Sigmoid colon (tissue), 7 donors: Measurements from ENCODE around the gene AEBP1. TPM values are rescaled to one million over a fixed set of nuclear protein-coding genes. Genes with fewer than 3 reads are reported as not detected.

Experiments
- DNase-seq: peaks from one replicate; pipeline ENCODE4 v3.0.0-alpha.2; 2019
- H3K27ac ChIP-seq, 4 donors: fragments of 200-600 bp; sonication (generic); one replicate each; pipeline ENCODE4 v1.5.1; 2016 to 2019; ENCODE audit warnings: mild to moderate bottlenecking in 1 of 4
- H3K27me3 ChIP-seq, 3 donors: fragments of 200-600 bp; sonication (generic); one replicate each; pipeline ENCODE4 v1.5.1; 2019; ENCODE audit warnings: mild to moderate bottlenecking in 1 of 3
- H3K36me3 ChIP-seq, 4 donors: fragments of 200-600 bp; sonication (generic); one replicate each; pipeline ENCODE4 v1.5.1; 2016 to 2019
- H3K4me1 ChIP-seq, 4 donors: fragments of 200-600 bp; sonication (generic); one replicate each; pipeline ENCODE4 v1.5.1; 2017 to 2019
- H3K4me3 ChIP-seq, 4 donors: fragments of 200-600 bp; sonication (generic); one replicate each; pipeline ENCODE4 v1.5.1; 2017 to 2019; ENCODE audit warnings: mild to moderate bottlenecking in 2 of 4, moderate library complexity in 1 of 4
- H3K9me3 ChIP-seq, 4 donors: fragments of 200-600 bp in 3 of 4; sonication (generic) in 3 of 4; one replicate each; pipeline versions ENCODE4 v1.5.1 to v1.6.1; 2013 to 2019
- EP300 ChIP-seq, 4 donors: sonication (generic); formaldehyde crosslinking; IDR thresholded peaks; one replicate each; pipeline ENCODE4 v1.6.1; 2017; ENCODE audit warnings: antibody characterized with exemption in 4 of 4
- POLR2A ChIP-seq, 2 donors: fragments of 450-650 bp; IDR thresholded peaks; one replicate each; pipeline ENCODE4 v1.6.1; 2016; ENCODE audit warnings: antibody characterized with exemption in 2 of 2, mild to moderate bottlenecking in 2 of 2, moderate library complexity in 2 of 2
- POLR2AphosphoS5 ChIP-seq, 4 donors: sonication (generic); formaldehyde crosslinking; IDR thresholded peaks; one replicate each; pipeline ENCODE4 v1.6.1; 2017; ENCODE audit warnings: antibody characterized with exemption in 4 of 4
- WGBS, 2 donors: extraction: QIAGEN DNeasy Blood & Tissue Kit; methylation state at CpG; one replicate each; pipeline ENCODE4 v1.1.7; 2013; 5-methylcytosine and 5-hydroxymethylcytosine counted together
- intact Hi-C: fragments of 100-400 bp; cut with DNase I; formaldehyde crosslinking; loops from one replicate; pipeline ENCODE4 v1.15.1; 2023
- polyA plus RNA-seq, 3 donors: library from polyadenylated mRNA; stranded (reverse); fragments of 200-250 nt; gene quantifications; one replicate each; pipeline ENCODE4 v1.2.3, GENCODE V29; 2013
- total RNA-seq, 4 donors: library from RNA; depleted of rRNA; stranded (reverse); fragments of >200 nt; gene quantifications; one replicate each; pipeline ENCODE4 v1.1.0, GENCODE V29; 2016
- TF ChIP-seq, protein P1 (sequence below), 4 experiments: fragments of 450-650 bp in 3 of 4; fragments of 200-600 bp in 1 of 4; IDR thresholded peaks; one replicate each; pipeline ENCODE4 v1.5.1; 2016 to 2019; ENCODE audit warnings: antibody characterized with exemption in 4 of 4, mild to moderate bottlenecking in 3 of 4, moderate library complexity in 2 of 4
- donor health status: healthy with polysubstance abuse.
- donor health status: Bipolar disorder and iron deficiency.
- donor health status: healthy.

AEBP1 gene
- total and polyA plus RNA-seq, 7 donors: 2.5 to 182 (median 74.6) TPM

DNA sequence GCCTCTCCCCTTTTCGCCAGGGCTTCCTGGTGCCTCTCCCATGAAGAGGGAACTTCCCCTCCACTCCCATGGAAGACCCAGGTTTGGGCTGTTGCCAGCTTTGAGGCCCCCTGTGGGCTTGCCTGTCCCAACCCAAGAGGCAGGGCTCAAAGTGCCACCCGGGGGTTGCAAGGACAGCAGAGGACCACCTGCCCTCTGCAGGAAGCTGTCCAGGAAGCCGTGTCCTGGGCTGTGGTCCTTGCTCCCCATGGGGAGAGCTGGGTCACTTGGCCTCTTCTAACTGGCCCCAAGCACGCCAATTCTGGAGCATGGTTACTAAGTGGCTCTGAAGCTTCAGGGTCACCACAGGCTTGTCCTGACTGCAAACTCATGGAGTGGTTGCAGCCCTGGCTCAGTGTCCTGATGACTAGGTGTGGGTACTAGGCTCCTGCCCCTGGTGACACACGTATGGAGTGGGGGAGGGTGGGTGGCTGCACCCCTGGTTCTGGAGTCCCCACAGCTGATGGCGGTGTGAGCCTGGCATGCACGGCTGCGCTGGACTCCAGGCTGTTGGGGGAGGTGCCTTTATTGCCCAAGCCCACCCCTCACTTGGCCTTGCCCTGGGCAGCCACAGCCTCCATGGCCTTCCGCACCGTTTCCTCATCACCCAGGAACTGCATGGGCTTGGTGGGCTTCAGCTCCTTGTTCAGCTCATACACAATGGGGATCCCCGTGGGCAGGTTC is 41.8 kb upstream of the AEBP1 start:
- WGBS, 2 donors: 84 to 89% methylated on average over 11 of the region's 11 CpGs
- intact Hi-C loops: no loop called here
- H3K27ac ChIP-seq: no peak overlapping the region
- peak; percentile 67 for DNase-seq
- H3K4me3 ChIP-seq: no peak overlapping the region
- H3K4me1 ChIP-seq: peaks cover 0 to 25% (median 20%) of the 10 kb centered on the region in 4 donors
- no peaks in the 10 kb centered on the region for H3K27me3 ChIP-seq
- H3K9me3 ChIP-seq: no peaks in the 10 kb centered on the region
- TF ChIP-seq, protein P1, sequence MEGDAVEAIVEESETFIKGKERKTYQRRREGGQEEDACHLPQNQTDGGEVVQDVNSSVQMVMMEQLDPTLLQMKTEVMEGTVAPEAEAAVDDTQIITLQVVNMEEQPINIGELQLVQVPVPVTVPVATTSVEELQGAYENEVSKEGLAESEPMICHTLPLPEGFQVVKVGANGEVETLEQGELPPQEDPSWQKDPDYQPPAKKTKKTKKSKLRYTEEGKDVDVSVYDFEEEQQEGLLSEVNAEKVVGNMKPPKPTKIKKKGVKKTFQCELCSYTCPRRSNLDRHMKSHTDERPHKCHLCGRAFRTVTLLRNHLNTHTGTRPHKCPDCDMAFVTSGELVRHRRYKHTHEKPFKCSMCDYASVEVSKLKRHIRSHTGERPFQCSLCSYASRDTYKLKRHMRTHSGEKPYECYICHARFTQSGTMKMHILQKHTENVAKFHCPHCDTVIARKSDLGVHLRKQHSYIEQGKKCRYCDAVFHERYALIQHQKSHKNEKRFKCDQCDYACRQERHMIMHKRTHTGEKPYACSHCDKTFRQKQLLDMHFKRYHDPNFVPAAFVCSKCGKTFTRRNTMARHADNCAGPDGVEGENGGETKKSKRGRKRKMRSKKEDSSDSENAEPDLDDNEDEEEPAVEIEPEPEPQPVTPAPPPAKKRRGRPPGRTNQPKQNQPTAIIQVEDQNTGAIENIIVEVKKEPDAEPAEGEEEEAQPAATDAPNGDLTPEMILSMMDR (IDR thresholded peaks at IDR 0.05): no peak
- TF ChIP-seq POLR2AphosphoS5 (IDR thresholded peaks at IDR 0.05): no peak
- no peak for TF ChIP-seq POLR2A (IDR thresholded peaks at IDR 0.05)
- no peak for TF ChIP-seq EP300 (IDR thresholded peaks at IDR 0.05)
- H3K36me3 ChIP-seq: peaks cover 27 to 55% (median 33%) of the 10 kb centered on the region in 4 donors

DNA sequence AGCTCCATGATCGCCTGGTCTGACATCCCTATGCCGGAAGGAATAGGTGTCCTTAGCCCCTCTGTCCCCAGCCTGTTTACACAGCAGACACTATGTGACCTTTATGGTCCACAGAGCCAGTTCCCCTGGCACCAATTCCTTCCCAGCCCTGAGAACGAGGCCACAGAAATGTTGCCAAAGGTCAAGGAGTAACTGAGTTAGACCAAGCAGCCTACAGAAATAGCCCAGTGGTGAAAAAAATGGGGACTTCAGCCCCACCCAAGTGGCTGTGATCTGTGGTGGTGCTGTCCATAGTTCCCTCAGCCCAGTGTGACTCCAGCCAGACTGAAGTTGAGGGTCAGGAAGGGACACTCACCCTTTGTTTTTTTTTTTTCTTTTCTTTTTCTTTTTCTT is 41.2 kb upstream of the AEBP1 start:
- Histone ChIP-seq H3K27ac (no peak overlapping the region), H3K4me1 (peaks cover 0 to 25% (median 20%) of the 10 kb centered on the region in 4 donors)

DNA sequence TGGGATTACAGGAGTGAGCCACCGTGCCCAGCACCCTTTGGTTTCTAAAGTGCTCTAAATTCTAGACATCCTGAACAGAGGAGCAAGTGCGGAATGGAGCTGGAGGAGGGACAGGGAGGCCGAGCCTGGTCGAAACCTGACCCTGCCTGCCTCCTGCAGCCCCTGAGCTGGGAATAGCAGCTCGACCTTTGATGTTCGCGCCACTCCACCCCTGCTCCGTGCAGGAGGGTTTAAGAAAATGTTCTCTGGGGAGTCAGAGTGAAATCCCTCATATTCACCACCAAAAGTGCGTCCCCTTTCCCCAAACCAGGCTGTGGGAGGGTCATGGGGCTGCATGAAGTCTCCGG is 40.6 kb upstream of the AEBP1 start:
- no peaks in the 10 kb centered on the region for H3K27me3 ChIP-seq
- intact Hi-C loops: no loop called here
- no peak for TF ChIP-seq POLR2A (IDR thresholded peaks at IDR 0.05)
- peaks cover 15 to 43% (median 21%) of the 10 kb centered on the region in 4 donors for H3K36me3 ChIP-seq
- H3K9me3 ChIP-seq: no peaks in the 10 kb centered on the region
- DNase-seq: peak; percentile 52
- no peak overlapping the region for H3K4me3 ChIP-seq
- H3K27ac ChIP-seq: no peak overlapping the region
- 77% methylated on average over 10 of the region's 10 CpGs for WGBS, 2 donors
- H3K4me1 ChIP-seq: peaks cover 0 to 25% (median 20%) of the 10 kb centered on the region in 4 donors

More for the DNA sequence above, 41.2 kb upstream of the AEBP1 start:
- Histone ChIP-seq H3K36me3 (peaks cover 21 to 49% (median 28%) of the 10 kb centered on the region in 4 donors), H3K27me3 (no peaks in the 10 kb centered on the region), H3K4me3 (no peak overlapping the region), H3K9me3 (no peaks in the 10 kb centered on the region)
- WGBS, 2 donors: 69 to 89% methylated on average over 3 of the region's 3 CpGs
- TF ChIP-seq EP300 (IDR thresholded peaks at IDR 0.05) (no peak), POLR2AphosphoS5 (IDR thresholded peaks at IDR 0.05) (no peak), POLR2A (IDR thresholded peaks at IDR 0.05) (no peak)
- TF ChIP-seq, protein P1 (IDR thresholded peaks at IDR 0.05): no peak
- no peak for DNase-seq
- intact Hi-C loops: no loop called here

DNA sequence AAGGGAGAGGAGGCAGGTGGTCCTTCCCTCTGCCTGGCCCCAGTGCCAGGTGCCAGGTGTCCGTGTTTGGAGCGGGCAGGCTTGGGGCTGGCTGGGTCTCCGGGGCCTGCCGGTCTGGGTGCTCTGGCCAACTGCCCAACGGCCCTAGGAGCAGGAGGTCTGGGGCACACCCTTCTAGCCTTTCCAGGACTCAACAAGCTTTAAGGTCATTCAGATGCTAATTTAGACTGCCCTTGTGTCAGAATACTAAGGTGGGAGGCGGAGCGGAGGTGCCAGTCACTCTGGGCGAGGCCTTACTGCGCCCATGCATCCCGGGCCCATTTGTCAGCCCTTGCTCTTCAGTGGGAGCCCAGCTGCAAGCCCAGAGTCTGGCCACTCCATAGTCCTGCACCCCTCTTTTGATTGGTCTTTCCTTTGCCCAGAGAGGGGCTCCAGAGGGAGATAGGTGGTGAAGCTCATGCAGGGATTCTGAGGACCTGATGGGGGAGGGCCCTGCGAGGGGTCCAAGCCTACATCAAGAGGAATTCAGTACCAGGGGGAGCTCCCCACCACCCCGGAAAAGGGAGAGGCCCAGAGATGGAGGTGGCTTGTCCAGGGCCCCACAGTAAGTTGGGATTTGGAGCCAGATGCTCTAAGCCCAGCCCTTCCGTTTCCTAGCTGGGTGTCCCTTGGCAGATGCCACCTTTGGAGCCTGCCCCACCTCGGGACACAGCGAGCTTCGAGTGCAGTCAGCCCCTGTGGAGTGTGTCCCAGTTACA is 40.1 kb upstream of the AEBP1 start:
- DNase-seq: peak; percentile 62
- TF ChIP-seq POLR2A (IDR thresholded peaks at IDR 0.05): no peak
- no peak for TF ChIP-seq POLR2AphosphoS5 (IDR thresholded peaks at IDR 0.05)
- TF ChIP-seq, protein P1 (IDR thresholded peaks at IDR 0.05): no peak
- no peak for TF ChIP-seq EP300 (IDR thresholded peaks at IDR 0.05)

DNA sequence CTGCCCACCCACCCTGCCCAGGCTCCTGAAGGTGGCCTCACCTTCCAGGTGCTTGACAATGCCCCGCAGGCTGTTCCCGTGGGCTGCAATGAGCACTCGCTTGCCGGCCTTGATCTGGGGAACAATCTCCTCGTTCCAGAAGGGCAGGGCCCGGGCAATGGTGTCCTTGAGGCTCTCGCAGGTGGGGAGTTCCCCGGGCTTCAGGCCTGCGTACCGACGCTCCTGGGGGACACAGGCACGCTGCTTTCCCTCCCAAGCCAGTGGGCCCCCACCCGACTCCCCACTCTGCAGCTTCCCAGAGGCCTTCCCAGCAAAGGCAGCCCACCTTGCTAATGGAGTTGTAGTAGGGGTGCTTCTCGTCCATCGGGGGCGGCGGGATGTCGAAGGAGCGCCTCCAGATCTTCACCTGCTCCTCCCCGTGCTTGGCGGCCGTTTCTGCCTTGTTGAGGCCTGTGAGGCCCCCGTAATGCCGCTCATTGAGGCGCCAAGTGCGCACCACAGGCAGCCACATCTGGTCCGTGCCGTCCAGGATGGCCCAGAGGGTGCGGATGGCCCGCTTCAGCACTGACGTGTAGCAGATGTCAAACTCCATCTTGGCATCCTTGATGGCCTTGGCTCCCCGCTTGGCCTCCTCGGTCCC is 39.2 kb upstream of the AEBP1 start:
- Histone ChIP-seq H3K9me3 (no peaks in the 10 kb centered on the region), H3K27ac (no peak overlapping the region), H3K27me3 (no peaks in the 10 kb centered on the region), H3K36me3 (peaks cover 1 to 29% (median 8%) of the 10 kb centered on the region in 4 donors), H3K4me1 (peaks cover 0 to 25% (median 20%) of the 10 kb centered on the region in 4 donors), H3K4me3 (peak overlapping the region in 1 of 4 donors; percentile 4)
- no peak for TF ChIP-seq EP300 (IDR thresholded peaks at IDR 0.05)
- TF ChIP-seq, protein P1 (IDR thresholded peaks at IDR 0.05): no peak
- TF ChIP-seq POLR2AphosphoS5 (IDR thresholded peaks at IDR 0.05): no peak
- TF ChIP-seq POLR2A (IDR thresholded peaks at IDR 0.05): no peak
- intact Hi-C loops: no loop called here
- 14 to 46% methylated on average over 33 of the region's 33 CpGs for WGBS, 2 donors
- DNase-seq: peak; percentile 68

More for the DNA sequence above, 40.1 kb upstream of the AEBP1 start:
- H3K4me1 ChIP-seq: peaks cover 0 to 25% (median 20%) of the 10 kb centered on the region in 4 donors
- H3K27ac ChIP-seq: no peak overlapping the region
- no peak overlapping the region for H3K4me3 ChIP-seq
- 38 to 67% methylated on average over 16 of the region's 16 CpGs for WGBS, 2 donors
- intact Hi-C loops: no loop called here
- peaks cover 9 to 38% (median 16%) of the 10 kb centered on the region in 4 donors for H3K36me3 ChIP-seq
- no peaks in the 10 kb centered on the region for H3K9me3 ChIP-seq
- no peaks in the 10 kb centered on the region for H3K27me3 ChIP-seq
